Glutamatergic neuron (in vitro differentiated cells): ENCODE results near the gene C11orf24. TPM values are rescaled to one million over a fixed set of nuclear protein-coding genes. Genes with fewer than 3 reads are reported as not detected.

Source experiments
- DNase-seq: peaks from one replicate; pipeline ENCODE4 v3.0.0; 2022
- H3K27ac Mint-ChIP-seq: one replicate; pipeline ENCODE4 v1.8.0; 2020; ENCODE audit warnings: mild to moderate bottlenecking, mixed read lengths, inconsistent platforms; ENCODE audit not compliant: unreplicated experiment
- H3K27me3 Mint-ChIP-seq: one replicate; pipeline ENCODE4 v1.8.0; 2020; ENCODE audit warnings: mild to moderate bottlenecking, moderate library complexity, mixed read lengths, inconsistent platforms; ENCODE audit not compliant: unreplicated experiment
- H3K36me3 Mint-ChIP-seq: one replicate; pipeline ENCODE4 v1.8.0; 2020; ENCODE audit warnings: mild to moderate bottlenecking, mixed read lengths, inconsistent platforms; ENCODE audit not compliant: unreplicated experiment
- H3K4me1 Mint-ChIP-seq: one replicate; pipeline ENCODE4 v1.8.0; 2020; ENCODE audit warnings: mild to moderate bottlenecking, low read depth, mixed read lengths, inconsistent platforms; ENCODE audit not compliant: unreplicated experiment
- H3K4me3 Mint-ChIP-seq: one replicate; pipeline ENCODE4 v1.8.0; 2020; ENCODE audit warnings: mild to moderate bottlenecking, mixed read lengths, inconsistent platforms; ENCODE audit not compliant: unreplicated experiment
- H3K9me3 Mint-ChIP-seq: one replicate; pipeline ENCODE4 v1.8.0; 2020; ENCODE audit warnings: mild to moderate bottlenecking, moderate library complexity, mixed read lengths, inconsistent platforms; ENCODE audit not compliant: unreplicated experiment
- total RNA-seq: library from RNA; stranded (reverse); fragmentation: NEBNext Ultra II Directional; extraction: Animal tissue kit (Norgen Biotek cat#: 25700); gene quantifications from one replicate; pipeline ENCODE4 v1.2.1, GENCODE V29; 2021; ENCODE audit not compliant: unreplicated experiment
- TF ChIP-seq, protein P1 (sequence below): fragments of 200-600 bp; sonication (generic); IDR thresholded peaks from one replicate; pipeline ENCODE4 v1.5.0; 2021; ENCODE audit not compliant: partially characterized antibody, unreplicated experiment

The C11orf24 gene
- total RNA-seq, 1 donor from 2014 or later: 58.4 TPM

DNA sequence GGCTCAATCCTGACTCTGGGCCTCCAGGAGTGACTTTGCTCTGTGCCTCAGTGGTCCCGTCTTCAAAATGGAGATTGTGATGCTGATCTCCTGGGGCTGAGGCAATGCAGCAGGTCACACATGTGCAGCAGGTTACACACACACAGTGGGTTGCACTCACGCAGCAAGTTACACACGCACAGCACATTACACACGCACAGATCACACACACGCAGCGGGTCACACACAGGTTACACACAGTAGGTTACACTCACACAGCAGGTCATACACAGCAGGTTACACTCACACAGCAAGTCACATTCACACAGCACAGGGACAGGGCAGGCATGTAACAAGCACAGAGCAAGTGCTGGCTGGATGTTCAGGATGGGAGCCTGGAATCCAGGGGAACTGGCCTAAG lies 11.3 kb downstream of the C11orf24 start:
- TF ChIP-seq, protein P1, sequence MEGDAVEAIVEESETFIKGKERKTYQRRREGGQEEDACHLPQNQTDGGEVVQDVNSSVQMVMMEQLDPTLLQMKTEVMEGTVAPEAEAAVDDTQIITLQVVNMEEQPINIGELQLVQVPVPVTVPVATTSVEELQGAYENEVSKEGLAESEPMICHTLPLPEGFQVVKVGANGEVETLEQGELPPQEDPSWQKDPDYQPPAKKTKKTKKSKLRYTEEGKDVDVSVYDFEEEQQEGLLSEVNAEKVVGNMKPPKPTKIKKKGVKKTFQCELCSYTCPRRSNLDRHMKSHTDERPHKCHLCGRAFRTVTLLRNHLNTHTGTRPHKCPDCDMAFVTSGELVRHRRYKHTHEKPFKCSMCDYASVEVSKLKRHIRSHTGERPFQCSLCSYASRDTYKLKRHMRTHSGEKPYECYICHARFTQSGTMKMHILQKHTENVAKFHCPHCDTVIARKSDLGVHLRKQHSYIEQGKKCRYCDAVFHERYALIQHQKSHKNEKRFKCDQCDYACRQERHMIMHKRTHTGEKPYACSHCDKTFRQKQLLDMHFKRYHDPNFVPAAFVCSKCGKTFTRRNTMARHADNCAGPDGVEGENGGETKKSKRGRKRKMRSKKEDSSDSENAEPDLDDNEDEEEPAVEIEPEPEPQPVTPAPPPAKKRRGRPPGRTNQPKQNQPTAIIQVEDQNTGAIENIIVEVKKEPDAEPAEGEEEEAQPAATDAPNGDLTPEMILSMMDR: no peak
- Mint-ChIP-seq H3K9me3 (peaks cover 5% of the 10 kb centered on the region), H3K4me1 (peaks cover 14% of the 10 kb centered on the region), H3K36me3 (peaks cover 7% of the 10 kb centered on the region), H3K27me3 (peaks cover 3% of the 10 kb centered on the region), H3K27ac (no peak overlapping the region), H3K4me3 (no peak overlapping the region)
- DNase-seq: no peak

DNA sequence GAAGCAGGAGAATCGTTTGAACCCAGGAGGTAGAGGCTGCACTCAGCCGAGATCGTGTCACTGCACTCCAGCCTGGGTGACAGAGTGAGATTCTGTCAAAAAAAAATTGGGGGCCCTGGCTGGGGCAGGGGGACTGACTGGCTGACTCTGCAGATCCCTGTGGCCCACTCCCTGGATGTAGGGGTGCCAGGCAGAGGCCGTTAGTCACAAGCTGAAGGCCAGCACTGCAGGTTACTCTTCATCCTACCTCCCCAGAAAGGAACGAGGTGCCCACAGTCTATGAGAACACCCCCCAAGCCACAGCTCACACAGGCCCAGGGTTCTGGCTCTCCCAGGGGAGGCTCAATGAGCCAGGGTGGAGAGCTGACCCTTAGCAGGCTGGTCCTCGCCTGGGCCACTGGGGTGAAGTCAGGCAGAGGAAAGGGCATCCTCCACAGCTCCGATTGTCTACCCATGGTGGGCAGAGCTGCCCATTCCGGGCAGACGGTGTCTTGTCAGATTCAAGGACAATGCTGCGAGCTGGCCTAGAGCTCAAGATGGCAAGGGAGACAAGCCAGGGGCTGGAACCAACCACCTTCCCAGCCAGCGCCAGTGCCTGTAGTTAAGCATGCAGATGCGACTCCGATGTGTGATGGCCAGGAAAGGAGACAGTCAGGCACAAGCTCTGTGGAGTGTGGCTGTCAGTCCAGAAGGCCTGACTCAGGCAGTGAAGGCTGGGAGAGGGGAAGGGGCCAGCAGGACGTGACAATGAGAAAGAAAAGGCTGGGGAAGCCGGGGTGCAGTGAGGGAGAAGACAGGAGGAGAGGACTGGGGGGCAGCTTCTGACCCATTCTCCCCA lies 12.4 kb downstream of the C11orf24 start:
- peaks cover 3% of the 10 kb centered on the region for H3K27me3 Mint-ChIP-seq
- no peak for DNase-seq
- H3K9me3 Mint-ChIP-seq: peaks cover 4% of the 10 kb centered on the region
- H3K4me1 Mint-ChIP-seq: peaks cover 16% of the 10 kb centered on the region
- no peaks in the 10 kb centered on the region for H3K36me3 Mint-ChIP-seq
- H3K27ac Mint-ChIP-seq: no peak overlapping the region
- H3K4me3 Mint-ChIP-seq: no peak overlapping the region
- TF ChIP-seq, protein P1: no peak

DNA sequence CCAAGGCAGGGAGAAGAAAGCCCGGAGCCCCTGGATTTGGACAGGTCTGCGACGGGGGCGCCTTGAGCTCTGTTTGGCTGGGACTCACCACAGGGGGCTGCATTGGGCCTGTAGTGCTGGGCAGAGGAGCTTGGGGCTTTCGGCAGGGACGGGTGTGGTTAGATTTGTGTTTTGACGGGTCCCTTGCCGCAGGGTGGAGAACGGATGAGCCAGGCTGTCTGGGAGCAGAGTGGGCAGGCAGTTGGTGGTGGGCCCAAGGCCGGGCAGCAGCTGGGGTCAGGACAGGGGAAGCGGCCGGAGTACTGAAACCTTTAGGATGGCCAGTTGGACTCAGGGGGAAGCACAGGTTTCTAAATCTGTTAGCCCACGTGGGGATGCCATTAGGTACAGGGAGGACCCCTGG lies 13.4 kb downstream of the C11orf24 start:
- Mint-ChIP-seq H3K27ac (no peak overlapping the region), H3K36me3 (no peaks in the 10 kb centered on the region), H3K4me3 (no peak overlapping the region), H3K4me1 (peaks cover 16% of the 10 kb centered on the region), H3K27me3 (peaks cover 3% of the 10 kb centered on the region), H3K9me3 (peaks cover 4% of the 10 kb centered on the region)
- DNase-seq: no peak
- TF ChIP-seq, protein P1: no peak

DNA sequence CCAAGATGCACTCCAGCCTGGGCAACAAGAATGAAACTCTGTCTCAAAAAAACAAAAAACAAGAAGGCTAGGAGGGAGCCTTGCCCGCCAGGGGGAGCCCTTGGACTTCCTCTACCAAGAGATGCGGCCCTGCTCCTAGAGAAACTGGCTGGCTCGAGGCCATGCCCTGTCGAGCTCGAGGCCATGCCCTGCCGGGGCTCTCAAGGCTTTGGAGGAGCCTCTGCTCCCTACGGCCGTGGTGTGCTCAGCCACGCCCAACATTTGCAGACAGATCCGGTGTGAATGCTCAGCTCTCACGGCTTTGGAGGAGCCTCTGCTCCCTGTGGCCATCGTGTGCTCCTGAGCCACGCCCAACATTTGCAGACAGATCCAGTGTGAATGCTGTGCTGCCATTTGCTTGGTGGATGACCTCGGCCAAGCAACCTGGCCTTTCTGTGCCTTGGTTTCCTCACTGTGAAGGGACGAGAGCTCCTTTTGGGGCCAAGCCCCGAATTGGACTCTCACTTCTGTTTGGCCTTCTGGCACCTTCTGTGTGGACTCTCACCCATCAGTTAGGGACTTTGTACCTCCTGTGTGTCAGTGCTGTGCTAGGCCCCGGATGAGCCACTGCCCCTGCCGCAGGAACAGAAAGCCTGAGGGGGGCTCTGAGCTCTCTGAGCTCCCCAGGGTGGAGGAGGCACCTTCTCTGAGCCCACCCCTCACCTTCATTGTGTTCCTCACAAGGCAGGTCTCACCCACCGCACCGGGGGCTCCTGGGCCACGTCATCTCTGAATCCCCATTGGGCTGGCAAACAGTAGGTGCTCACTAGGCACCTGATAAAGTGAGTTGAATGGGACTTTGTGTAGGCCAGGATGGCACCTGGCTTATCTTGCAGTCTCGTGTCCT lies 14.1 kb downstream of the C11orf24 start:
- no peak overlapping the region for H3K27ac Mint-ChIP-seq
- TF ChIP-seq, protein P1: peak; percentile 91
- H3K4me3 Mint-ChIP-seq: no peak overlapping the region
- H3K36me3 Mint-ChIP-seq: no peaks in the 10 kb centered on the region
- peak; percentile 97 for DNase-seq
- H3K9me3 Mint-ChIP-seq: peaks cover 4% of the 10 kb centered on the region
- H3K4me1 Mint-ChIP-seq: peaks cover 16% of the 10 kb centered on the region
- peaks cover 3% of the 10 kb centered on the region for H3K27me3 Mint-ChIP-seq
